HG03520 (cell line): Measurements from ENCODE around the gene HAS3.
A peak's percentile ranks its signal among the peaks of the same experiment; 100 is the strongest.
"Not testable (repeated sequence)": the region's sequence is repeated elsewhere in the genome, so short reads cannot be mapped to it uniquely, and the experiment has no call there.

Experiments
- ATAC-seq: cut with Tn5 transposase; IDR thresholded peaks from one replicate; pipeline ENCODE4 v1.9.1; 2021; ENCODE audit warnings: mild to moderate bottlenecking, moderate library complexity; ENCODE audit not compliant: unreplicated experiment

The HAS3 gene

GRCh38 chr16:69115837-69116236 lies 10.4 kb downstream of the HAS3 start:
- no peak for ATAC-seq

DNA sequence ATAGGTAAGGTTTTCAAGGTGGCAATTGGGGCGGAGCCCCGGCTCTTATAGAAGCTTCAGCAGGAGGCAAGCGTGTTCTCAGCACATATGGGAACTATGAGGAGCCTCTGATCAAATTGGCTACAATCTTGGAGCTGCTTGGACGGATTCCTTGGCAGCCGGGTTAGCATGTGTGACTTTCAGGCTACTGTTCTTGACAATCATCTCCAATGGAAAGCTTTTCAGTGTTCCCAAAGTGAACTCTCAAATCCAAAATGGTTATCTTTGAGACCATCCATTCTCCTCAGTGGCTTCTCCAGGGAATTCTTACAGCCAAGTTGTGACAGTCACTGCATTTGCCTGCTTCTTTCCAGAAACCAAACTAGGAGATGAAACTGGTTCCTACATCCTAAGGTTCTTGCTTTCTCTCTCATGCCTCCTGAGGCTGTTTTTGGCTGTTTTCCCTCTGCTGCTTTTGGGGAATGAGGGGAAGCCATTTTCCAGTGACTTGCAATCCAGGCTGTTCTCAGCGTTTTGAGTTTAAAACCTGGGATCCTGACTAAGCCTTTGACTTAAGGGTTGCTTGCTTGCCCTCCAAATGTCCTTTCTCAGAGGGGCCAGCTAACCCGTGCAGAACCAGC lies 10.9 kb downstream of the HAS3 start:
- no peak for ATAC-seq

- no peak for ATAC-seq
Measured at GRCh38 chr16:69116906-69117305, 11.5 kb downstream of the HAS3 start.

DNA sequence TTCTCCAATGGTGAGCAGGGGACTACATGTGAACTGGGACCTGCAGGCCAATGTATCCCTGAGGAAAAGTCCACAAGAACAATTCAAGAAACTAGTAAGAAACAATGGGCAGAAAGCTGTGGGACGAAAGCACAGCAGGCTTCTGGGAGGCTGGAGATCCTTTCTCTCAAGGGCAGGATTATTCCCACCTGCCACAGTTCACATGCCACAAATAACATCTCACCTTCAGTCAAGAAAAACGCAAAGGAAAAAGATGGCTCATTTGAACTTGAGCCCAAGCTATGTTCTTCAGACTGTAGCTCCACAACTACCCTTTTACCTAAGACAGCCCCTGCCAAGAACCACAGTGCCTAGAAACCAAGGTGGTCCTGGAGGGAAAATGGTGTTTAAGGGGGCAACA lies 13.0 kb downstream of the HAS3 start:
- ATAC-seq, result no peak

- no peak for ATAC-seq
Measured at GRCh38 chr16:69118994-69119393, 13.5 kb downstream of the HAS3 start.

DNA sequence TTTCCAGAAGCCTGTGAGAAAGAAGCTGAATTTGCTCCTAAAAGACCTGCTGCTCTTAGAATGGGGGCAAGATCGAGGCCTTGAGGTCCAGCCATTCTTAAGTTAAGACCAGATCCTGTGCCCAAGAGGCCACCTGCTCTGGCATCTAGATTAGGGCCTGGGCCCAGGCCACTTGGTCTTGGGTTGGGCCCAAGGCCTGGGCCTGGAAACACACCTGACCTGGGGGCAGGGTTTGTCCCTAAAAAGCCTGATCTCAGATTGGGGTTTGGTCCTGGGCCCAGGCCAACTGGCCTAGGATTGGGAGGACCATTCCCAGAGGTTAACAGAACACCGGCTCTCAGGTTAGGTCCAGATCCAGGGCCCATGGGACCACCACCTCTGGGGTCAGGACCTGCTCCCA lies 14.1 kb downstream of the HAS3 start:
- no peak for ATAC-seq

- ATAC-seq, result no peak
Measured at GRCh38 chr16:69120096-69120664, 14.7 kb downstream of the HAS3 start.

DNA sequence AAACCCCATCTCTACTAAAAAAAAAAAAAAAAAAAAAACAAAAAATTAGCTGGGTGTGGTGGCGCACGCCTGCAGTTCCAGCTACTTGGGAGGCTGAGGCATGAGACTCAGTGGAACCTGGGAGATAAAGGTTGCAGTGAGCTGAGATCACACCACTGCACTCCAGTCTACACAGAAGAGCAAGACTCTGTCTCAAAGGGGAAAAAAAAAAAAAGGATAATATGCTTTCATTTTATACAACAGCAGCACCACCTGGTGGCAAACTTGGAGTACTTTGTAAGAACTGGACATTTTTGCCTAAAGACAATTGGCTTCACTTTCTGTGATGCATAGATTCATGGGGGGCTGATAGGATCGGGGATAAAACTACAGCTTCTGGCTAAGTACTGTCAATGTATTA lies 18.5 kb downstream of the HAS3 start:
- no peak for ATAC-seq

- not testable (repeated sequence) for ATAC-seq
Measured at GRCh38 chr16:69124406-69124805, 19.0 kb downstream of the HAS3 start.

DNA sequence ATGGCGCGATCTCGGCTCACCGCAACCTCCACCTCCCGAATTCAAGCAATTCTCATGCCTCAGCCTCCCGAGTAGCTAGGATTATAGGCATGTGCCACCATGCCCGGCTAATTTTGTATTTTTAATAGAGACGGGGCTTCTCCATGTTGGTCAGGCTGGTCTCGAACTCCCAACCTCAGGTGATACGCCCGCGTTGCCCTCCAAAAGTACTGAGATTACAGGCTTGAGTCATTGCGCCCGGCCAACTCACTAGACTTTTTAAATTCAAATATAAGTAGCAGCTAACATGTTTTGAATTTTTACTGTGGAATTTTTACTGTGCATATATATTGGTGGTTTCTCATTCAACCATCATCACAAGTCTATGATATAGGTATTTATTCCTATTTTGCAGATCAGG lies 19.5 kb downstream of the HAS3 start:
- not testable (repeated sequence) for ATAC-seq

- no peak for ATAC-seq
Measured at GRCh38 chr16:69126221-69126620, 20.8 kb downstream of the HAS3 start.

DNA sequence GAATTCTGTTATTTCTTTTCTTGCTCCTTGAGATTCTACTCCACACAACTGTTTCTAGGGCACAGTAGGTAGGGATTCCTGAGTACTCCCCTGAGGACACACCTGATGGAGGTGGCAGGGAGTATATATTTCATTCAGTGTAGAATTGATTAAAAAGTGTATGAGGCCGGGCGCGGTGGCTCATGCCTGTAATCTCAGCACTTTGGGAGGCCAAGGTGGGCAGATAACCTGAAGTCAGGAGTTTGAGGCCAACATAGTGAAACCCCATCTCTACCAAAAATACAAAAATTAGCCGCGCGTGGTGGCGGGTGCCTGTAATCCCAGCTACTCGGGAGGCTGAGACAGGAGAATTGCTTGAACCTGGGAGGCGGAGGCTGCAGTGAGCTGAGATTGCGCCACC lies 21.3 kb downstream of the HAS3 start:
- ATAC-seq, result not testable (repeated sequence)

- no peak for ATAC-seq
Measured at GRCh38 chr16:69127966-69128510, 22.6 kb downstream of the HAS3 start.

DNA sequence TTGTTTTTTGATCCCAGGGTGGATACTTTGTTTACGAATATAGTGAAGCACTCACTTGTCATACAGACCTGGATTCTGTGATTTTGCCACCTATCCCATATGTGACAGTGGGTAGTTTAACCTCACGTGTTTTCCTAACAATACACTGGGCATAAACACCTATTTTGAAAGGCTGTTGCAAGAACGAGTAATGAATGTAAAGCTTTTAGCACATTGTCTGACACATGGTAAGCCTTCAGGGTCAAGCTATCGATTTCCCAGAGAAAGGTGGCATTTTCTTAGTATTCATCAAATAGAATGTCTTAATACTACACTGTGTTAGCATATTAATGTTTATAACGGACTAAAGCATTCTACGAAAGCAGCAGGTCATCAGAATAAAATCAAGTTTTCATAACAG lies 25.0 kb downstream of the HAS3 start:
- no peak for ATAC-seq

DNA sequence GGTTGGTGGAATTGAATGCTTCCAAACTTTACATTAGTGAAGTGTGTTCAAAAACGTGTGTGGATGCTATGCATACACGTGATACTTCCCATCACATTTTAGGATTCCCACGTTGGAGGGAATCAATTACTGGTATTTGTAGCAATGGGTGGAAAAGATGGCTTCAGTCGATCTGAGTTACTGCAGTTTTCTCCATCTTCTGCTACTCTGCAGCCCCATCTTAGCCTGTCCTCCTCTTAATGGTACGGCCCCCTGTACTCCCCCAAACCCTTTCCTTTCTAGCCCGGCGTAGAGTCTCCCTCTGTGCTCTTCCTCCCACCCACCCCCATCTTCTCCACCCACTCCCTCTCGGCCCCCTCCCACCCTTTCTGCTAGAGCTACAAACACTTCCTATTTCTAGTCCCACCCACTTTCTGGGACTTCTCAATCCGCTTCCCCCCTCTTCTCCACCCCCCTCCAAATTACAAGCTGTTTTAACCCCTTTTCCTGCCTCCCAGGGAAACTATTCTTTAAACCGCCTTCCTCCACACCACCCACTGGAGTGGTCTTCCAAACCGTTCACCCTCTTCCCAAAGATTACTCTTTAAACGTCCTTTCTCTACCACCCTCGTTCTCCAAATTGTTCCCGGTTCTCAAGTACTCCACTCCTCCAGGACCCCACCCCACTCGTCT lies 25.9 kb downstream of the HAS3 start:
- ATAC-seq, result no peak

GRCh38 chr16:69131839-69132423 lies 26.5 kb downstream of the HAS3 start:
- peak; percentile 30 for ATAC-seq

GRCh38 chr16:69132424-69133252 lies 27.2 kb downstream of the HAS3 start, which contains the start of the genes CHTF8 and UTP4:
Gene CHTF8 (minus strand): TSS chr16:69132588. CDS start chr16:69121458, 11,130 bp downstream.
Gene UTP4 (plus strand): TSS chr16:69132649. CDS start chr16:69133460, 811 bp downstream.
- ATAC-seq, result peak; percentile 88

GRCh38 chr16:69133373-69133954 lies 28.0 kb downstream of the HAS3 start:
- ATAC-seq, result no peak

DNA sequence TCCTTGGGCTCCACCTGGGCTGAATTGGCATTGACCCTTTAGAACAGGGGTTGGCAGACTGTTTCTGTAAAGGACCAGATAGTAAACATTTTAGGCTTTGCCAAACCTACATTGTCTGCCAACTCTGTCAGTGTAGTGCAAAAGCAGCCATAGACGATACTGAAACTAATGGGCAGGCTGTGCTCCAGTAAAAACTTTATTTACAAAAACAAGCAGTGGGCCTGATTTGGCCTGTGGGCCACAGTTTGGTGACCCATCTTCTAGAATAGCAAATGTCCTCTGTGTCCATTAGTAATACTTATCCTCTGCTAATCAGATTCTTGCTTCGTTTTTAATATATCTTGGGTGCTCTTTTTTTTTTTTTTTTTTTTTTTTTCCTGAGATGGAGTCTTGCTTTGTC lies 33.2 kb downstream of the HAS3 start:
- ATAC-seq, result no peak

DNA sequence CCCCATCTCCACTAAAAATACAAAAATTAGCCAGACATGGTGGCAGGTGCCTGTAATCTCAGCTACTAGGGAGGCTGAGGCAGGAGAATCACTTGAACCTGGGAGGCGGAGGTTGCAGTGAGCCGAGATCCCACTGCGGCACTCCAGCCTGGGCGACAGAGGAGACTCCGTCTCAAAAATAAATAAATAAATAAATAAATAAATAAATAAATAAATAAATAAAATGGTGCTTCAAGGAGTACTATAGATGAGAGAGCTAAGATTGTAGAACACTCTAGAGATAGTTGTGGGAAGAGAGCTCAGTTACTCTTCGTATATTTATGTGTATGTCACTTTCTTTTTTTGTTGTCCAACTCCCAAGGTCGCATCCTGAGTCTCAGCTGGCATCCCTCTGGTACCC lies 34.0 kb downstream of the HAS3 start:
- not testable (repeated sequence) for ATAC-seq
